ENCODE data around the gene PTPRM. TPM values are rescaled to one million over a fixed set of nuclear protein-coding genes. Genes with fewer than 3 reads are reported as not detected.
A peak's percentile ranks its signal among the peaks of the same experiment; 100 is the strongest.

Gene PTPRM
- total and polyA plus RNA-seq, 2 of the 8 experiments (the other 6 are each of a cell fraction or from before 2014, with no cell fraction given) = 4.1 to 7.0 TPM

DNA sequence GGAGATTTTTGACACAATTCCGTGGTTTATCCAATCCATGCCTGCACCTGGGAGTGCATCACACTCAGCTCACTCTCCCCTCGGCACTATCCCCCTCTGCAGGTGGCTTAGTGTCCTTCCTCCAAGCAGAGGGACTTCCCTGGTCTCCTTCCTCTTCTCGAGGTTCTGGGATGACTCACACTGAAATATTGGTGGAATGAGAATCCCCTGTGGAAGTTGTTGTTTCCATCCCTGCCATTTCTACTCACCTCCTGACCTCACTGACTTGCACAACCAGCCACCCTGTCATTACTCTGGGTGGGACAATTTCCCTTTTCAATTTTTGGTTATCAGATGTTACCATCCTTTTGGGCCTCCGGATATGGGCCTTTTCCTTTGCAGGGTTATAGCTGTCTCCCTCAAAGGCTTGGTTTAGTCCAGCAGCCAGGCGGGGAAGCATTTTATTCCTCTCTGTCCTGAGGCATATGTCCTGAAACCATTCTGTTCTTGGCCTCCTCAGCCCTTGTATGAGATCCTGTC lies 59.9 kb downstream of the PTPRM start:
- WGBS, 2 experiments (ENCODE audit: extremely low coverage in 1 of 2, insufficient coverage in 1 of 2, insufficient read length in 1 of 2, insufficient replicate concordance in 2 of 2, low coverage in 1 of 2, low lambda C conversion rate in 2 of 2, missing lambda C conversion rate in 1 of 2) = 77% methylated on average over 5 of the region's 5 CpGs; no CpG with 5 or more reads in 1 of the 2 experiments
- ChIA-PET POLR2A (ENCODE audit: partially characterized antibody) (no interaction called here), CTCF (ENCODE audit: partially characterized antibody) (interaction anchor here (0.6 to 1.6 kb wide), 6 partner anchors 26 to 430 kb away, joined by 3 to 4 read pairs (median 3); no protein-coding TSS in a partner anchor)
- Histone ChIP-seq H3K79me1 (ENCODE audit: low read depth, low read length) (no peaks in the 10 kb centered on the region), H4K5ac (ENCODE audit: insufficient read length, low read depth, low read length) (no peak overlapping the region), H2BK12ac (ENCODE audit: low read depth, low read length) (no peak overlapping the region), H3K23ac (ENCODE audit: insufficient read length) (no peak overlapping the region), H3K79me2 (ENCODE audit: control insufficient read depth in 1 of 2, insufficient read depth in 2 of 2, low read length in 2 of 2) (no peaks in the 10 kb centered on the region), H2AFZ (ENCODE audit: low read length) (no peak overlapping the region), H3K36me3 (ENCODE audit: control insufficient read depth in 2 of 4, insufficient read depth in 4 of 4, low read length in 3 of 4) (no peaks in the 10 kb centered on the region), H2BK120ac (replicated peaks; ENCODE audit: low read depth, low read length) (no peak overlapping the region), H3K4me1 (replicated peaks in 1 of 4; ENCODE audit: control insufficient read depth in 3 of 4, insufficient read depth in 4 of 4, low read length in 3 of 4) (no peaks in the 10 kb centered on the region), H2AK5ac (ENCODE audit: low read depth, low read length) (no peak overlapping the region), H3K9ac (replicated peaks in 1 of 4; ENCODE audit: extremely low read depth in 1 of 4, low read depth in 3 of 4, low read length in 3 of 4) (no peak overlapping the region), H2BK20ac (ENCODE audit: low read length) (no peak overlapping the region), H4K91ac (replicated peaks; ENCODE audit: insufficient read length, low read length) (no peak overlapping the region), H3K9me3 (ENCODE audit: insufficient read depth in 2 of 2, low read depth in 1 of 2, low read length in 1 of 2) (no peaks in the 10 kb centered on the region), H3K4ac (replicated peaks; ENCODE audit: insufficient read length, low read depth, low read length) (no peak overlapping the region), H3K23me2 (ENCODE audit: low read depth, low read length) (no peaks in the 10 kb centered on the region), H3K18ac (ENCODE audit: extremely low read depth, low read length) (no peak overlapping the region), H4K8ac (ENCODE audit: extremely low read depth, insufficient read depth, low read length) (no peak overlapping the region), H3K4me3 (ENCODE audit: extremely low read depth in 1 of 4, insufficient read depth in 2 of 4, low read depth in 3 of 4, low read length in 4 of 4) (no peak overlapping the region), H3K14ac (ENCODE audit: insufficient read length) (no peak overlapping the region), H3K4me2 (ENCODE audit: insufficient read depth in 1 of 2, low read depth in 2 of 2, low read length in 2 of 2) (no peak overlapping the region), H2BK15ac (ENCODE audit: low read length) (no peak overlapping the region), H4K20me1 (replicated peaks in 1 of 2; ENCODE audit: control insufficient read depth in 1 of 2, insufficient read depth in 2 of 2, low read length in 2 of 2) (no peaks in the 10 kb centered on the region), H2BK5ac (ENCODE audit: low read depth, low read length) (no peak overlapping the region), H3K56ac (replicated peaks; ENCODE audit: insufficient read length, low read depth, low read length) (no peak overlapping the region), H3K27ac (ENCODE audit: low read depth, low read length) (no peak overlapping the region), H3K27me3 (replicated peaks in 1 of 4; ENCODE audit: control insufficient read depth in 3 of 4, extremely low read depth in 1 of 4, insufficient read depth in 3 of 4, low read length in 3 of 4) (no peaks in the 10 kb centered on the region)
- no peak for DNase-seq (ENCODE audit: low read depth in 1 of 2, low spot score in 2 of 2)
- no peak for FAIRE-seq
- peak; percentile 36 to 59; a peak in 3 of 4 replicates for TF ChIP-seq RAD21 (IDR thresholded peaks at IDR 0.05 in 1 of 2, conservative IDR thresholded peaks at IDR 0.05 in 1 of 2; ENCODE audit: low read depth in 2 of 2, low read length in 2 of 2)
- no peak for TF ChIP-seq TCF12 (IDR thresholded peaks at IDR 0.05; ENCODE audit: low read depth, low read length)
- TF ChIP-seq POLR2A (IDR thresholded peaks at IDR 0.05; ENCODE audit: control extremely low read depth in 1 of 2, low read depth in 2 of 2, low read length in 2 of 2) = no peak
- TF ChIP-seq, protein P1, sequence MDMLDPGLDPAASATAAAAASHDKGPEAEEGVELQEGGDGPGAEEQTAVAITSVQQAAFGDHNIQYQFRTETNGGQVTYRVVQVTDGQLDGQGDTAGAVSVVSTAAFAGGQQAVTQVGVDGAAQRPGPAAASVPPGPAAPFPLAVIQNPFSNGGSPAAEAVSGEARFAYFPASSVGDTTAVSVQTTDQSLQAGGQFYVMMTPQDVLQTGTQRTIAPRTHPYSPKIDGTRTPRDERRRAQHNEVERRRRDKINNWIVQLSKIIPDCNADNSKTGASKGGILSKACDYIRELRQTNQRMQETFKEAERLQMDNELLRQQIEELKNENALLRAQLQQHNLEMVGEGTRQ (IDR thresholded peaks at IDR 0.05; ENCODE audit: low read length) = no peak
- no peak for TF ChIP-seq TBP (IDR thresholded peaks at IDR 0.05; ENCODE audit: low read depth, low read length)
- TF ChIP-seq SP2 (IDR thresholded peaks at IDR 0.05; ENCODE audit: low read length) = no peak
- no peak for TF ChIP-seq CEBPB (IDR thresholded peaks at IDR 0.05; ENCODE audit: low read depth, low read length)
- TF ChIP-seq TAF1 (IDR thresholded peaks at IDR 0.05; ENCODE audit: low read depth, low read length) = no peak
- TF ChIP-seq, protein P2, sequence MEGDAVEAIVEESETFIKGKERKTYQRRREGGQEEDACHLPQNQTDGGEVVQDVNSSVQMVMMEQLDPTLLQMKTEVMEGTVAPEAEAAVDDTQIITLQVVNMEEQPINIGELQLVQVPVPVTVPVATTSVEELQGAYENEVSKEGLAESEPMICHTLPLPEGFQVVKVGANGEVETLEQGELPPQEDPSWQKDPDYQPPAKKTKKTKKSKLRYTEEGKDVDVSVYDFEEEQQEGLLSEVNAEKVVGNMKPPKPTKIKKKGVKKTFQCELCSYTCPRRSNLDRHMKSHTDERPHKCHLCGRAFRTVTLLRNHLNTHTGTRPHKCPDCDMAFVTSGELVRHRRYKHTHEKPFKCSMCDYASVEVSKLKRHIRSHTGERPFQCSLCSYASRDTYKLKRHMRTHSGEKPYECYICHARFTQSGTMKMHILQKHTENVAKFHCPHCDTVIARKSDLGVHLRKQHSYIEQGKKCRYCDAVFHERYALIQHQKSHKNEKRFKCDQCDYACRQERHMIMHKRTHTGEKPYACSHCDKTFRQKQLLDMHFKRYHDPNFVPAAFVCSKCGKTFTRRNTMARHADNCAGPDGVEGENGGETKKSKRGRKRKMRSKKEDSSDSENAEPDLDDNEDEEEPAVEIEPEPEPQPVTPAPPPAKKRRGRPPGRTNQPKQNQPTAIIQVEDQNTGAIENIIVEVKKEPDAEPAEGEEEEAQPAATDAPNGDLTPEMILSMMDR (IDR thresholded peaks at IDR 0.05; ENCODE audit: control extremely low read depth in 1 of 3, insufficient read depth in 1 of 3, low read depth in 1 of 3, low read length in 3 of 3) = peak; percentile 25 to 43 (median 31); a peak in 3 of 4 replicates
- no peak for TF ChIP-seq SUZ12 (IDR thresholded peaks at IDR 0.05; ENCODE audit: low read length)
- TF ChIP-seq SP4 (IDR thresholded peaks at IDR 0.05; ENCODE audit: low read length) = no peak
